ENCODE results near the gene SIRT3.

The SIRT3 gene

GRCh38 chr11:235997-236773, at the start of gene SIRT3:
SIRT3 (minus strand) TSS chr11:236342; CDS start chr11:236328, 14 bp downstream.
- DNase-seq (ENCODE audit: low spot score): peak; percentile 98

GRCh38 chr11:285894-286220, 49.7 kb upstream of the SIRT3 start:
- DNase-seq (ENCODE audit: low spot score): no peak

- no peak for DNase-seq (ENCODE audit: low spot score)
These were observed 49.1 kb upstream of the SIRT3 start for GRCh38 chr11:285021-285893.

- no peak for DNase-seq (ENCODE audit: low spot score)
These were observed 48.2 kb upstream of the SIRT3 start for GRCh38 chr11:284105-285020.

GRCh38 chr11:283405-284104, 47.4 kb upstream of the SIRT3 start:
- DNase-seq (ENCODE audit: low spot score): no peak

- DNase-seq (ENCODE audit: low spot score): no peak
These were observed 46.7 kb upstream of the SIRT3 start for GRCh38 chr11:282630-283360.

- DNase-seq (ENCODE audit: low spot score): no peak
These were observed 46.0 kb upstream of the SIRT3 start for GRCh38 chr11:282171-282570.

GRCh38 chr11:281486-282161, 45.5 kb upstream of the SIRT3 start:
- no peak for DNase-seq (ENCODE audit: low spot score)

GRCh38 chr11:280706-281485, 44.8 kb upstream of the SIRT3 start:
- no peak for DNase-seq (ENCODE audit: low spot score)

- DNase-seq (ENCODE audit: low spot score): peak; percentile 61
These were observed 44.0 kb upstream of the SIRT3 start for GRCh38 chr11:279966-280705.

- DNase-seq (ENCODE audit: low spot score): no peak
These were observed 43.2 kb upstream of the SIRT3 start for GRCh38 chr11:279040-279965.

GRCh38 chr11:278001-278951, 42.1 kb upstream of the SIRT3 start, which contains the start of gene NLRP6:
NLRP6 (plus strand) TSS chr11:278407; CDS start chr11:278570, 163 bp downstream.
- DNase-seq (ENCODE audit: low spot score): no peak

- DNase-seq (ENCODE audit: low spot score): no peak
These were observed 40.1 kb upstream of the SIRT3 start for GRCh38 chr11:276219-276618.

GRCh38 chr11:272931-273198, 36.7 kb upstream of the SIRT3 start:
- no peak for DNase-seq (ENCODE audit: low spot score)

GRCh38 chr11:272195-272930, 36.2 kb upstream of the SIRT3 start:
- DNase-seq (ENCODE audit: low spot score): no peak

- DNase-seq (ENCODE audit: low spot score): no peak
These were observed 35.2 kb upstream of the SIRT3 start for GRCh38 chr11:271319-271715.

Measured in AG08396 (cell line).